Thymus (tissue), 11 donors: Measurements from ENCODE around the gene LRMDA. TPM values are rescaled to one million over a fixed set of nuclear protein-coding genes. Genes with fewer than 3 reads are reported as not detected.

Experiments
- DNase-seq, 9 donors: peaks; one replicate each; pipeline ENCODE4 v3.0.0-alpha.2; 2013; ENCODE audit warnings: low spot score in 9 of 9, low read depth in 6 of 9, missing footprints in 1 of 9
- H3K27ac ChIP-seq, 2 donors: one replicate each; pipeline ENCODE4 v1.5.1; 2013; ENCODE audit warnings: control low read depth in 1 of 2, low read depth in 1 of 2, low read length in 1 of 2, mild to moderate bottlenecking in 1 of 2, moderate library complexity in 1 of 2
- H3K27me3 ChIP-seq, 2 donors: one replicate each; pipeline ENCODE4 v1.5.1; 2013; ENCODE audit warnings: low read length in 1 of 2; ENCODE audit not compliant: control insufficient read depth in 2 of 2, insufficient read depth in 1 of 2
- H3K36me3 ChIP-seq, 2 donors: one replicate each; pipeline ENCODE4 v1.5.1; 2013; ENCODE audit warnings: low read length in 1 of 2, mild to moderate bottlenecking in 1 of 2, moderate library complexity in 1 of 2; ENCODE audit not compliant: control insufficient read depth in 2 of 2, insufficient read depth in 2 of 2
- H3K4me1 ChIP-seq, 2 donors: one replicate each; pipeline ENCODE4 v1.5.1; 2013; ENCODE audit warnings: low read length in 2 of 2; ENCODE audit not compliant: control insufficient read depth in 2 of 2, insufficient read depth in 2 of 2
- H3K4me3 ChIP-seq, 2 donors: one replicate each; pipeline ENCODE4 v1.5.1; 2013; ENCODE audit warnings: low read length in 2 of 2, control low read depth in 1 of 2, mild to moderate bottlenecking in 1 of 2
- H3K9me3 ChIP-seq, 2 donors: one replicate each; pipeline ENCODE4 v1.5.1; 2013; ENCODE audit warnings: low read length in 1 of 2, mild to moderate bottlenecking in 1 of 2; ENCODE audit not compliant: control insufficient read depth in 2 of 2, insufficient read depth in 1 of 2
- WGBS: extraction: QIAGEN DNeasy Blood & Tissue Kit; methylation state at CpG from one replicate; pipeline ENCODE4 v1.1.7; 2013; 5-methylcytosine and 5-hydroxymethylcytosine counted together
- polyA plus RNA-seq: library from polyadenylated mRNA; stranded (reverse); fragments of 200-250 nt; gene quantifications from one replicate; pipeline ENCODE4 v1.2.3, GENCODE V29; 2013
- total RNA-seq: library from RNA; stranded (reverse); fragments of 120-200 nt; gene quantifications from one replicate; pipeline ENCODE4 v1.2.4, GENCODE V29; 2013
- donor health status: healthy.

Gene LRMDA
- total and polyA plus RNA-seq, 2 donors = 2.5 to 4.6 TPM

GRCh38 chr10:75694269-75694668 is 262.8 kb downstream of the LRMDA start:
- Histone ChIP-seq H3K9me3 (no peaks in the 10 kb centered on the region), H3K27me3 (no peaks in the 10 kb centered on the region), H3K36me3 (no peaks in the 10 kb centered on the region), H3K4me1 (no peaks in the 10 kb centered on the region), H3K4me3 (no peak overlapping the region), H3K27ac (no peak overlapping the region)
- no peak for DNase-seq
- 92% methylated on average over 3 of the region's 3 CpGs for WGBS

GRCh38 chr10:75694790-75695189 is 263.4 kb downstream of the LRMDA start:
- no peaks in the 10 kb centered on the region for H3K4me1 ChIP-seq
- DNase-seq = no peak
- 93% methylated on average over 3 of the region's 3 CpGs for whole genome bisulfite sequencing

GRCh38 chr10:75695994-75696393 is 264.6 kb downstream of the LRMDA start:
- WGBS = 78% methylated on average over 2 of the region's 2 CpGs
- H3K36me3 ChIP-seq = no peaks in the 10 kb centered on the region
- no peaks in the 10 kb centered on the region for H3K4me1 ChIP-seq
- H3K9me3 ChIP-seq = no peaks in the 10 kb centered on the region
- no peak for DNase-seq
- no peaks in the 10 kb centered on the region for H3K27me3 ChIP-seq
- no peak overlapping the region for H3K4me3 ChIP-seq
- H3K27ac ChIP-seq = no peak overlapping the region

More at GRCh38 chr10:75694790-75695189, 263.4 kb downstream of the LRMDA start:
- Histone ChIP-seq H3K9me3 (no peaks in the 10 kb centered on the region), H3K27me3 (no peaks in the 10 kb centered on the region), H3K27ac (no peak overlapping the region), H3K4me3 (no peak overlapping the region), H3K36me3 (no peaks in the 10 kb centered on the region)

- Histone ChIP-seq H3K27me3 (no peaks in the 10 kb centered on the region), H3K36me3 (no peaks in the 10 kb centered on the region), H3K4me3 (no peak overlapping the region), H3K4me1 (no peaks in the 10 kb centered on the region), H3K9me3 (no peaks in the 10 kb centered on the region), H3K27ac (no peak overlapping the region)
- no peak for DNase-seq
- 95% methylated on average over 4 of the region's 4 CpGs for WGBS
Observed at GRCh38 chr10:75696536-75696935, 265.1 kb downstream of the LRMDA start.

GRCh38 chr10:75703191-75703854 is 271.9 kb downstream of the LRMDA start:
- Histone ChIP-seq H3K27ac (no peak overlapping the region), H3K27me3 (no peaks in the 10 kb centered on the region), H3K36me3 (no peaks in the 10 kb centered on the region), H3K4me1 (no peaks in the 10 kb centered on the region), H3K9me3 (no peaks in the 10 kb centered on the region), H3K4me3 (no peak overlapping the region)
- 95% methylated on average over 9 of the region's 9 CpGs for WGBS
- no peak for DNase-seq

- no peaks in the 10 kb centered on the region for H3K27me3 ChIP-seq
- whole genome bisulfite sequencing = 98% methylated on average over 5 of the region's 5 CpGs
- H3K36me3 ChIP-seq = no peaks in the 10 kb centered on the region
- H3K4me1 ChIP-seq = no peaks in the 10 kb centered on the region
- H3K4me3 ChIP-seq = no peak overlapping the region
- H3K9me3 ChIP-seq = no peaks in the 10 kb centered on the region
- H3K27ac ChIP-seq = no peak overlapping the region
- DNase-seq = no peak
Observed at GRCh38 chr10:75705426-75705825, 274.0 kb downstream of the LRMDA start.

GRCh38 chr10:75707080-75707840 is 275.8 kb downstream of the LRMDA start:
- DNase-seq = no peak
- no peaks in the 10 kb centered on the region for H3K4me1 ChIP-seq
- H3K27me3 ChIP-seq = no peaks in the 10 kb centered on the region
- H3K9me3 ChIP-seq = no peaks in the 10 kb centered on the region
- WGBS = 96% methylated on average over 9 of the region's 9 CpGs
- no peaks in the 10 kb centered on the region for H3K36me3 ChIP-seq
- no peak overlapping the region for H3K4me3 ChIP-seq
- no peak overlapping the region for H3K27ac ChIP-seq

- no peaks in the 10 kb centered on the region for H3K4me1 ChIP-seq
- no peak for DNase-seq
- no peaks in the 10 kb centered on the region for H3K36me3 ChIP-seq
- no peaks in the 10 kb centered on the region for H3K9me3 ChIP-seq
- H3K27me3 ChIP-seq = no peaks in the 10 kb centered on the region
- no peak overlapping the region for H3K4me3 ChIP-seq
- H3K27ac ChIP-seq = no peak overlapping the region
- WGBS = 34% methylated on average over 9 of the region's 9 CpGs
Observed at GRCh38 chr10:75708060-75708459, 276.6 kb downstream of the LRMDA start.

GRCh38 chr10:75709245-75709644 is 277.8 kb downstream of the LRMDA start:
- Histone ChIP-seq H3K27me3 (no peaks in the 10 kb centered on the region), H3K27ac (no peak overlapping the region), H3K4me3 (no peak overlapping the region), H3K4me1 (no peaks in the 10 kb centered on the region), H3K36me3 (no peaks in the 10 kb centered on the region), H3K9me3 (no peaks in the 10 kb centered on the region)
- DNase-seq = no peak
- 84% methylated on average over 4 of the region's 4 CpGs for WGBS
